Activated B cell treated with CpG ODN at 0.5 μM for 24 hours (primary cell): ENCODE results near the gene KRTAP10-6. TPM values are rescaled to one million over a fixed set of nuclear protein-coding genes. Genes with fewer than 3 reads are reported as not detected.
"Not testable (repeated sequence)": the region's sequence is repeated elsewhere in the genome, so short reads cannot be mapped to it uniquely, and the experiment has no call there.

Experiments used
- ATAC-seq: fragments of 200-7000 bp; cut with Tn5 transposase; one replicate; pipeline ENCODE4 v1.10.0; 2021; ENCODE audit warnings: low read depth, mild to moderate bottlenecking, moderate library complexity
- CTCF ChIA-PET: fragments of 350-600 bp; sonication (Branson Sonifier 250); formaldehyde crosslinking; loops from one replicate; lab custom pipeline; 2021; ENCODE audit warnings: antibody characterized with exemption; lab: Charles Lee
- POLR2A ChIA-PET: fragments of 350-600 bp; sonication (Branson Sonifier 250); formaldehyde crosslinking; loops from one replicate; lab custom pipeline; 2021; ENCODE audit warnings: antibody characterized with exemption; lab: Charles Lee
- DNase-seq: peaks from one replicate; pipeline ENCODE4 v3.0.0; 2022
- H3K27ac Mint-ChIP-seq: one replicate; pipeline ENCODE4 v1.8.0; 2020; ENCODE audit warnings: mixed read lengths
- H3K27me3 Mint-ChIP-seq: one replicate; pipeline ENCODE4 v1.8.0; 2021; ENCODE audit warnings: mixed read lengths
- H3K36me3 Mint-ChIP-seq: one replicate; pipeline ENCODE4 v1.8.0; 2021; ENCODE audit warnings: low read depth, mixed read lengths
- H3K4me1 Mint-ChIP-seq: one replicate; pipeline ENCODE4 v1.8.0; 2021; ENCODE audit warnings: mixed read lengths
- H3K4me3 Mint-ChIP-seq: one replicate; pipeline ENCODE4 v1.8.0; 2020; ENCODE audit warnings: mild to moderate bottlenecking, mixed read lengths
- H3K9me3 Mint-ChIP-seq: one replicate; pipeline ENCODE4 v1.8.0; 2020; ENCODE audit warnings: mixed read lengths
- intact Hi-C: fragments of 100-400 bp; cut with micrococcal nuclease; formaldehyde crosslinking; loops from one replicate; pipeline ENCODE4 v1.15.1; 2024
- total RNA-seq: library from RNA; stranded (reverse); gene quantifications from 2 replicates; pipeline ENCODE4 v1.2.3, GENCODE V29; 2022
- TF ChIP-seq, protein P1 (sequence below): fragments of 200-600 bp; IDR thresholded peaks from one replicate; pipeline ENCODE4 v1.8.0; 2022; ENCODE audit warnings: antibody characterized with exemption, mild to moderate bottlenecking

KRTAP10-6 gene
- total RNA-seq, 1 donor from 2014 or later: not detected

DNA sequence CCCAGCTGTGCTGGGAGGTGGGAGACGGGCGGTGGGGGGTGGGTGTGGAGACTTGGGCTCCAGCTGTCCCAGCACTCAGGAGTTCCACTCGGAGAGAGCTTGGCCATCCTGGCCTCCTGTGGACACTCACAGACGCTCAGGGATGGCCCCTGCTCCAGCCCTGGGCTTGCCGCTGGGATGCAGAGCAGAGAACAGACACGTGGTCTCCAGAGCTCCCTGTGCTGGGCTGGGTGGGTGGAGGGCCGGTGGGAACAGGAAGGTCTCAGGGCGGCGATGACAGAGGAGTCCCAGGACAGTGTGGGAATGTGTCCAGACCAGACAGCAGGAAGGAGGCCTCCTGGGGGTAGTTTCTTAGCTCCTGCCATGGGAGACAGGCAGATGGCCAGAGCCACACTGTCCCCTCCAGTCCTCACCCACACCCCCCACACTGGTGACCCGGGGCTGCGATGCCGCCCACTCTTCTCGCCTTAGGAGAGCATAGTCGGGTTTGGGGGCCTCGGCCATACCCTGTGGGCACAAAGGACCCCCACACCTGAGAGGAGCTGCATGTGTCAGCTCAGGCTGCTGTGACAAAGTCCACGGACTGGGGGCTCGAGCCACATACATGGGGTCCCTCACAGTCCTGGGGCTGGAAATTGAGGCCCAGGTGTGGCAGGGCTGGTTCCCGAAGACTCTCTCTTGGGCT is 36.5 kb upstream of the KRTAP10-6 start:
- no peak overlapping the region for H3K27ac Mint-ChIP-seq
- ChIA-PET CTCF (no interaction called here), POLR2A (no interaction called here)
- no peaks in the 10 kb centered on the region for H3K36me3 Mint-ChIP-seq
- H3K27me3 Mint-ChIP-seq: peaks cover 5% of the 10 kb centered on the region
- intact Hi-C loops: no loop called here
- H3K9me3 Mint-ChIP-seq: peaks cover 32% of the 10 kb centered on the region
- ATAC-seq: no peak
- DNase-seq: no peak
- TF ChIP-seq, protein P1, sequence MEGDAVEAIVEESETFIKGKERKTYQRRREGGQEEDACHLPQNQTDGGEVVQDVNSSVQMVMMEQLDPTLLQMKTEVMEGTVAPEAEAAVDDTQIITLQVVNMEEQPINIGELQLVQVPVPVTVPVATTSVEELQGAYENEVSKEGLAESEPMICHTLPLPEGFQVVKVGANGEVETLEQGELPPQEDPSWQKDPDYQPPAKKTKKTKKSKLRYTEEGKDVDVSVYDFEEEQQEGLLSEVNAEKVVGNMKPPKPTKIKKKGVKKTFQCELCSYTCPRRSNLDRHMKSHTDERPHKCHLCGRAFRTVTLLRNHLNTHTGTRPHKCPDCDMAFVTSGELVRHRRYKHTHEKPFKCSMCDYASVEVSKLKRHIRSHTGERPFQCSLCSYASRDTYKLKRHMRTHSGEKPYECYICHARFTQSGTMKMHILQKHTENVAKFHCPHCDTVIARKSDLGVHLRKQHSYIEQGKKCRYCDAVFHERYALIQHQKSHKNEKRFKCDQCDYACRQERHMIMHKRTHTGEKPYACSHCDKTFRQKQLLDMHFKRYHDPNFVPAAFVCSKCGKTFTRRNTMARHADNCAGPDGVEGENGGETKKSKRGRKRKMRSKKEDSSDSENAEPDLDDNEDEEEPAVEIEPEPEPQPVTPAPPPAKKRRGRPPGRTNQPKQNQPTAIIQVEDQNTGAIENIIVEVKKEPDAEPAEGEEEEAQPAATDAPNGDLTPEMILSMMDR: no peak
- H3K4me1 Mint-ChIP-seq: peaks cover 5% of the 10 kb centered on the region
- H3K4me3 Mint-ChIP-seq: no peak overlapping the region

- CTCF ChIA-PET, intact Hi-C loops, DNase-seq, H3K27me3 Mint-ChIP-seq, POLR2A ChIA-PET, H3K36me3 Mint-ChIP-seq, H3K4me3 Mint-ChIP-seq, H3K27ac Mint-ChIP-seq, ATAC-seq, H3K4me1 Mint-ChIP-seq: not testable (repeated sequence)
- peaks cover 37% of the 10 kb centered on the region for H3K9me3 Mint-ChIP-seq
These were observed 35.5 kb upstream of the KRTAP10-6 start for GRCh38 chr21:44627831-44628233.

GRCh38 chr21:44627181-44627822 is 35.0 kb upstream of the KRTAP10-6 start:
- CTCF ChIA-PET, POLR2A ChIA-PET, H3K27ac Mint-ChIP-seq, H3K27me3 Mint-ChIP-seq, H3K4me3 Mint-ChIP-seq, ATAC-seq, H3K4me1 Mint-ChIP-seq, DNase-seq, H3K36me3 Mint-ChIP-seq, intact Hi-C loops: not testable (repeated sequence)
- H3K9me3 Mint-ChIP-seq: peaks cover 41% of the 10 kb centered on the region

DNA sequence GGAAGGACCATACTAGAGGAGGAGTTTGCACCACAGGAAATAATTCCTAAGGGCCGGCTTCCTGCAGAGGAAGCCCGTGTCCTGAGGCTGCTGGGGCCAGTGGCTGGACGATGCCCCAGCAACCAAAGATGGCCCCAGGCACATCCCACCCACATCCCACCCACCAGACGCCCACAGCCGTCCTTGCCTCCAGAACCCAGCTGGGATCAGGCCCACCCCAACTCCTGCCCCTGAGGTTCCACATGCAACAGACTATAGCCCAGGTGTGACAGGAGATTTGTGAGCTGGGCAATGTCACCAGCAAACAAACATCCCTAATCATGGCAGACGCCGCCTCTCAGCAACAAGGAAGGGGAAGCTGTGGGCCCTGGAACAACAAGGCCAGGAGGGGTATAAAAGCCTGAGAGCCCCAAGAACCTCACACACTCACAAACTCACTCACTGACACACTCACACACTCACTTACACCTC is 34.4 kb upstream of the KRTAP10-6 start, which contains the start of gene KRTAP10-9:
Gene KRTAP10-9 (plus strand): TSS at position 421 of the 471 bp plus-strand sequence. CDS start 79 bp downstream, outside the sequence.
- H3K9me3 Mint-ChIP-seq: peaks cover 37% of the 10 kb centered on the region
- H3K27me3 Mint-ChIP-seq: peaks cover 8% of the 10 kb centered on the region
- peaks cover 5% of the 10 kb centered on the region for H3K4me1 Mint-ChIP-seq
- TF ChIP-seq, protein P1: no peak
- ChIA-PET POLR2A (no interaction called here), CTCF (no interaction called here)
- no peaks in the 10 kb centered on the region for H3K36me3 Mint-ChIP-seq
- intact Hi-C loops: no loop called here
- H3K27ac Mint-ChIP-seq: no peak within 1 kb of the TSS
- ATAC-seq: no peak
- no peak within 1 kb of the TSS for H3K4me3 Mint-ChIP-seq
- DNase-seq: no peak

GRCh38 chr21:44626262-44626661 is 34.0 kb upstream of the KRTAP10-6 start:
- no peak for ATAC-seq
- Mint-ChIP-seq H3K27ac (no peak overlapping the region), H3K36me3 (no peaks in the 10 kb centered on the region), H3K4me1 (peaks cover 5% of the 10 kb centered on the region), H3K4me3 (no peak overlapping the region), H3K9me3 (peaks cover 35% of the 10 kb centered on the region), H3K27me3 (peaks cover 8% of the 10 kb centered on the region)
- intact Hi-C loops: no loop called here
- ChIA-PET CTCF (no interaction called here), POLR2A (no interaction called here)
- DNase-seq: no peak
- TF ChIP-seq, protein P1: no peak

DNA sequence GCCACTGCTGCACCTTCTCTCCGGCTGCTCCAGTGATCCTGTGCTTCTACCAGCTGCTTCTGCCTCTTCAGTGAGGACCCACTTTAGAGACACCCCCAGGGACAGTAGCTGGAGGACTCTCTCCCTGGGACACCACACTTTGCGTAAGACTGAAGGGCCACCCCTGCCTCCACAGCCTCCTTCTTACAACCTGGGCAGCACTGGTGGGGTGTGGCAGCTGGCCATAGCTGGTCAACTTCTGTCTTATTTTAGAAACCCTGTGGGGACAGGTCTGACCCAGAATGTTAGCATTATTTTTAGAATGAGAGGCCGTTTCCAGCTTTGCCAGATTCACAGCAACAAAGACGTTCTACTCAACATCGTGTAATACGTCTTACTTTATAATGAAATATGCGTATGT is 33.5 kb upstream of the KRTAP10-6 start:
- TF ChIP-seq, protein P1: no peak
- H3K4me3 Mint-ChIP-seq: no peak overlapping the region
- ChIA-PET CTCF (no interaction called here), POLR2A (no interaction called here)
- H3K4me1 Mint-ChIP-seq: peaks cover 5% of the 10 kb centered on the region
- intact Hi-C loops: no loop called here
- no peaks in the 10 kb centered on the region for H3K36me3 Mint-ChIP-seq
- H3K27ac Mint-ChIP-seq: no peak overlapping the region
- H3K27me3 Mint-ChIP-seq: peaks cover 8% of the 10 kb centered on the region
- DNase-seq (no peak), ATAC-seq (no peak)
- H3K9me3 Mint-ChIP-seq: peaks cover 31% of the 10 kb centered on the region
